Hepatocyte (in vitro differentiated cells): ENCODE measurements around the gene MEDAG. TPM values are rescaled to one million over a fixed set of nuclear protein-coding genes. Genes with fewer than 3 reads are reported as not detected.

Source experiments
- DNase-seq: peaks from one replicate; pipeline ENCODE4 v3.0.0-alpha.2; 2016; ENCODE audit warnings: low spot score
- H2AFZ ChIP-seq: fragments of 200-600 bp; sonication (generic); 2 replicates; pipeline ENCODE4 v1.6.0; 2016; ENCODE audit warnings: antibody characterized with exemption, mild to moderate bottlenecking
- H3K27ac ChIP-seq: fragments of 200-600 bp; sonication (generic); 2 replicates; pipeline ENCODE4 v1.5.1; 2016; ENCODE audit warnings: mild to moderate bottlenecking
- H3K27me3 ChIP-seq: fragments of 200-600 bp; sonication (generic); 2 replicates; pipeline ENCODE4 v1.6.1; 2016
- H3K36me3 ChIP-seq: fragments of 200-600 bp; sonication (generic); replicated peaks from 2 replicates; pipeline ENCODE4 v1.5.1; 2016; ENCODE audit warnings: low read depth; ENCODE audit not compliant: insufficient read depth
- H3K4me1 ChIP-seq: fragments of 200-600 bp; sonication (generic); 2 replicates; pipeline ENCODE4 v1.5.1; 2016; ENCODE audit warnings: mild to moderate bottlenecking, moderate library complexity; ENCODE audit not compliant: insufficient read depth
- H3K4me2 ChIP-seq: fragments of 200-600 bp; sonication (generic); 2 replicates; pipeline ENCODE4 v1.6.0; 2016
- H3K4me3 ChIP-seq: fragments of 200-600 bp; sonication (generic); 2 replicates; pipeline ENCODE4 v1.5.1; 2016; ENCODE audit warnings: mild to moderate bottlenecking
- H3K79me2 ChIP-seq: fragments of 200-600 bp; sonication (generic); 2 replicates; pipeline ENCODE4 v1.6.0; 2017; ENCODE audit warnings: mild to moderate bottlenecking
- H3K9me2 ChIP-seq: fragments of 200-600 bp; sonication (generic); replicated peaks from 2 replicates; pipeline ENCODE4 v1.6.0; 2017; ENCODE audit warnings: mild to moderate bottlenecking; ENCODE audit not compliant: insufficient read depth
- H3K9me3 ChIP-seq: fragments of 200-600 bp; sonication (generic); 2 replicates; pipeline ENCODE4 v1.5.1; 2016; ENCODE audit warnings: low read depth, mild to moderate bottlenecking
- H4K20me1 ChIP-seq: fragments of 200-600 bp; sonication (generic); 2 replicates; pipeline ENCODE4 v1.6.0; 2016; ENCODE audit warnings: mild to moderate bottlenecking; ENCODE audit not compliant: insufficient read depth, poor library complexity, severe bottlenecking
- CTCF ChIP-seq: fragments of 200-600 bp; sonication (generic); IDR thresholded peaks from 2 replicates; pipeline ENCODE4 v1.5.1; 2016; ENCODE audit warnings: antibody characterized with exemption, mild to moderate bottlenecking; ENCODE audit not compliant: poor library complexity
- EZH2 ChIP-seq: fragments of 200-600 bp; sonication (generic); IDR thresholded peaks from 2 replicates; pipeline ENCODE4 v1.6.1; 2016; ENCODE audit warnings: antibody characterized with exemption, mild to moderate bottlenecking, borderline replicate concordance
- EZH2phosphoT487 ChIP-seq: fragments of 200-600 bp; sonication (generic); IDR thresholded peaks from one replicate; pipeline ENCODE4 v1.6.1; 2018; ENCODE audit warnings: antibody characterized with exemption, mild to moderate bottlenecking, low read depth, moderate library complexity; ENCODE audit not compliant: unreplicated experiment, severe bottlenecking
- WGBS: methylation state at CpG from one replicate; pipeline ENCODE4 v1.1.6; 2016; ENCODE audit warnings: low lambda C conversion rate; ENCODE audit errors: missing lambda C conversion rate; 5-methylcytosine and 5-hydroxymethylcytosine counted together
- polyA plus RNA-seq: library from polyadenylated mRNA; unstranded; fragments of >200 nt; fragmentation: Nextera tagmentation; extraction: Ambion mirVana; gene quantifications from 2 replicates; pipeline ENCODE4 v1.2.1, GENCODE V29; 2016
- total RNA-seq: library from RNA; depleted of rRNA; stranded (reverse); fragments of >200 nt; gene quantifications from 2 replicates; pipeline ENCODE4 v1.2.3, GENCODE V29; 2014

MEDAG gene
- total and polyA plus RNA-seq, 2 experiments from 2014 or later: 0.03 to 0.28 TPM

- TF ChIP-seq EZH2 (no peak), CTCF (no peak), EZH2phosphoT487 (no peak)
- DNase-seq: peak; percentile 81
- no peaks in the 10 kb centered on the region for H3K9me2 ChIP-seq
- H3K27ac ChIP-seq: peak overlapping the region; percentile 76
- no peak overlapping the region for H3K4me3 ChIP-seq
- no peaks in the 10 kb centered on the region for H3K27me3 ChIP-seq
- no peaks in the 10 kb centered on the region for H3K36me3 ChIP-seq
- no peaks in the 10 kb centered on the region for H3K9me3 ChIP-seq
- H4K20me1 ChIP-seq: no peaks in the 10 kb centered on the region
- 21% methylated on average over 6 of the region's 6 CpGs for WGBS
- H3K4me1 ChIP-seq: peaks cover 25% of the 10 kb centered on the region
- H3K4me2 ChIP-seq: peak overlapping the region; percentile 45
- H3K79me2 ChIP-seq: no peaks in the 10 kb centered on the region
- H2AFZ ChIP-seq: no peak overlapping the region
Measured at GRCh38 chr13:30872685-30873461, 33.2 kb upstream of the MEDAG start.

GRCh38 chr13:30873499-30873898 is 32.6 kb upstream of the MEDAG start:
- DNase-seq: no peak
- H3K36me3 ChIP-seq: no peaks in the 10 kb centered on the region
- TF ChIP-seq EZH2: no peak
- TF ChIP-seq CTCF: no peak
- no peak for TF ChIP-seq EZH2phosphoT487
- WGBS: 73% methylated on average over 5 of the region's 5 CpGs
- H3K4me2 ChIP-seq: peak overlapping the region; percentile 45
- H3K27me3 ChIP-seq: no peaks in the 10 kb centered on the region
- no peaks in the 10 kb centered on the region for H3K9me2 ChIP-seq
- H3K9me3 ChIP-seq: no peaks in the 10 kb centered on the region
- peak overlapping the region; percentile 76 for H3K27ac ChIP-seq
- no peaks in the 10 kb centered on the region for H4K20me1 ChIP-seq
- H3K79me2 ChIP-seq: no peaks in the 10 kb centered on the region
- no peak overlapping the region for H3K4me3 ChIP-seq
- H2AFZ ChIP-seq: no peak overlapping the region
- H3K4me1 ChIP-seq: peaks cover 25% of the 10 kb centered on the region

- Histone ChIP-seq H3K79me2 (no peaks in the 10 kb centered on the region), H2AFZ (no peak overlapping the region), H4K20me1 (no peaks in the 10 kb centered on the region), H3K9me3 (no peaks in the 10 kb centered on the region), H3K9me2 (no peaks in the 10 kb centered on the region), H3K27ac (peak overlapping the region; percentile 76), H3K4me1 (peaks cover 24% of the 10 kb centered on the region), H3K36me3 (no peaks in the 10 kb centered on the region), H3K4me3 (no peak overlapping the region), H3K27me3 (no peaks in the 10 kb centered on the region), H3K4me2 (no peak overlapping the region)
- WGBS: 81% methylated on average over 6 of the region's 6 CpGs
- TF ChIP-seq CTCF: no peak
- no peak for TF ChIP-seq EZH2phosphoT487
- no peak for TF ChIP-seq EZH2
- no peak for DNase-seq
Measured at GRCh38 chr13:30874111-30874510, 32.0 kb upstream of the MEDAG start.
